A549 (cell line): ENCODE data around the gene CEACAM20. TPM values are rescaled to one million over a fixed set of nuclear protein-coding genes. Genes with fewer than 3 reads are reported as not detected.

Experiments used
- ATAC-seq, 2 experiments: fragments of 200-7000 bp in 1 of 2; fragments of >200 bp in 1 of 2; cut with Nextera tagmentation in 1 of 2; cut with Tn5 transposase in 1 of 2; 3 replicates each; pipeline versions ENCODE4 v1.8.0 to v1.9.1; 2018 to 2020; ENCODE audit warnings: mild to moderate bottlenecking in 1 of 2, moderate library complexity in 1 of 2
- CTCF ChIA-PET: fragments of 300-600 bp; sonication (Branson Sonifier 250); formaldehyde crosslinking; extraction: SDS; loops from one replicate; lab custom pipeline; 2021; ENCODE audit warnings: antibody characterized with exemption, inconsistent platforms; lab: Yijun Ruan, JAX
- POLR2A ChIA-PET: fragments of 350-600 bp; formaldehyde crosslinking; extraction: SDS; loops from one replicate; lab custom pipeline; 2021; ENCODE audit warnings: antibody characterized with exemption, inconsistent platforms; lab: Yijun Ruan, JAX
- DNase-seq, 2 experiments: peaks; one replicate each; pipeline versions ENCODE4 v3.0.0 to v3.0.0-alpha.2; 2011 to 2016; ENCODE audit warnings: low read depth in 1 of 2, low spot score in 1 of 2
- FAIRE-seq: peaks from 2 replicates; lab custom pipeline; 2011; peaks lifted over from hg19 to GRCh38; lab: Jason Lieb, UNC
- H3K27ac ChIP-seq, 2 experiments: fragments of >200 bp; sonication (Bioruptor Twin); formaldehyde crosslinking; 3 replicates each; pipeline ENCODE4 v1.5.1; 2016 to 2017
- H3K4me1 ChIP-seq: fragments of >200 bp; sonication (Bioruptor Twin); formaldehyde crosslinking; 3 replicates; pipeline ENCODE4 v1.6.1; 2016
- H3K4me2 ChIP-seq: fragments of >200 bp; sonication (Bioruptor Twin); formaldehyde crosslinking; 3 replicates; pipeline ENCODE4 v1.6.1; 2016
- H3K4me3 ChIP-seq: fragments of >200 bp; sonication (Bioruptor Twin); formaldehyde crosslinking; 3 replicates; pipeline ENCODE4 v1.5.1; 2016
- H3K9me3 ChIP-seq: fragments of >200 bp; sonication (Bioruptor Twin); formaldehyde crosslinking; 3 replicates; pipeline ENCODE4 v1.6.1; 2016
- BCL3 ChIP-seq: fragments of >200 bp; sonication (Bioruptor Twin); formaldehyde crosslinking; IDR thresholded peaks from 3 replicates; pipeline ENCODE4 v1.6.1; 2016
- BHLHE40 ChIP-seq: IDR thresholded peaks from 2 replicates; pipeline ENCODE4 v1.6.1; 2012; ENCODE audit warnings: low read depth, low read length, inconsistent platforms
- CBX2 ChIP-seq: fragments of 200-600 bp; sonication (generic); IDR thresholded peaks from 2 replicates; pipeline ENCODE4 v1.6.1; 2016; ENCODE audit warnings: low read depth, mild to moderate bottlenecking, borderline replicate concordance
- CHD4 ChIP-seq: fragments of 200-600 bp; sonication (generic); IDR thresholded peaks from 2 replicates; pipeline ENCODE4 v1.6.1; 2016; ENCODE audit warnings: antibody characterized with exemption, mild to moderate bottlenecking, borderline replicate concordance
- EHF ChIP-seq: fragments of 250-450 bp; sonication (Bioruptor Pico); IDR thresholded peaks from 2 replicates; pipeline ENCODE4 v1.5.0; 2020; ENCODE audit warnings: mild to moderate bottlenecking
- EHMT2 ChIP-seq: fragments of 200-600 bp; sonication (generic); IDR thresholded peaks from 2 replicates; pipeline ENCODE4 v1.6.1; 2016; ENCODE audit warnings: antibody characterized with exemption, low read depth, mild to moderate bottlenecking, moderate library complexity
- FOSL2 ChIP-seq, 2 experiments: fragments of 450-650 bp in 1 of 2; fragments of >200 bp in 1 of 2; sonication (Bioruptor Twin) in 1 of 2; formaldehyde crosslinking; IDR thresholded peaks; 2 replicates each; pipeline versions ENCODE4 v1.5.0 to v1.6.1; 2016 to 2020; ENCODE audit warnings: mild to moderate bottlenecking in 1 of 2, moderate library complexity in 1 of 2
- HEYL ChIP-seq: fragments of 250-450 bp; sonication (Bioruptor Pico); IDR thresholded peaks from 2 replicates; pipeline ENCODE4 v1.8.0; 2021; ENCODE audit warnings: mild to moderate bottlenecking, moderate library complexity
- HMGXB4 ChIP-seq: fragments of 250-450 bp; sonication (Bioruptor Pico); IDR thresholded peaks from 2 replicates; pipeline ENCODE4 v1.5.0; 2021; ENCODE audit warnings: mild to moderate bottlenecking, moderate library complexity, borderline replicate concordance
- HOXA7 ChIP-seq: fragments of 250-450 bp; sonication (Bioruptor Pico); IDR thresholded peaks from 2 replicates; pipeline ENCODE4 v1.5.0; 2020; ENCODE audit warnings: mild to moderate bottlenecking, moderate library complexity
- HOXB5 ChIP-seq: fragments of 250-450 bp; sonication (Bioruptor Pico); IDR thresholded peaks from 2 replicates; pipeline ENCODE4 v1.5.0; 2020; ENCODE audit warnings: mild to moderate bottlenecking, moderate library complexity
- JUN ChIP-seq, 2 experiments: fragments of >200 bp; sonication (Bioruptor Twin); formaldehyde crosslinking; IDR thresholded peaks; 2 replicates in 1 of 2; 3 replicates in 1 of 2; pipeline ENCODE4 v1.6.1; 2016 to 2017
- JUNB ChIP-seq: fragments of >200 bp; sonication (Bioruptor Twin); formaldehyde crosslinking; IDR thresholded peaks from 2 replicates; pipeline ENCODE4 v1.6.1; 2016
- KDM1A ChIP-seq: fragments of 200-600 bp; sonication (generic); IDR thresholded peaks from 2 replicates; pipeline ENCODE4 v1.6.1; 2016; ENCODE audit warnings: low read depth, mild to moderate bottlenecking
- KDM5A ChIP-seq: fragments of 200-600 bp; sonication (generic); IDR thresholded peaks from 2 replicates; pipeline ENCODE4 v1.6.1; 2016; ENCODE audit warnings: antibody characterized with exemption, mild to moderate bottlenecking
- MAZ ChIP-seq: fragments of 150-350 bp; IDR thresholded peaks from 2 replicates; pipeline ENCODE4 v1.6.1; 2014; ENCODE audit warnings: antibody characterized with exemption, low read depth, low read length, borderline replicate concordance
- MYC ChIP-seq: IDR thresholded peaks from 2 replicates; pipeline ENCODE4 v1.6.1; 2012; ENCODE audit warnings: mild to moderate bottlenecking, inconsistent platforms, low read length, improper control_type of control experiment, borderline replicate concordance
- POLR2A ChIP-seq: IDR thresholded peaks from 2 replicates; pipeline ENCODE4 v1.6.1; 2012; ENCODE audit warnings: mild to moderate bottlenecking, low read length
- RCOR1 ChIP-seq: fragments of 150-350 bp; IDR thresholded peaks from 2 replicates; pipeline ENCODE4 v1.6.1; 2014; ENCODE audit warnings: antibody characterized with exemption, low read length, low read depth
- REST ChIP-seq: fragments of 200-600 bp; sonication (generic); IDR thresholded peaks from 2 replicates; pipeline ENCODE4 v1.6.1; 2016; ENCODE audit warnings: antibody characterized with exemption, mild to moderate bottlenecking, moderate library complexity
- RFX5 ChIP-seq: fragments of 450-650 bp; IDR thresholded peaks from 2 replicates; pipeline ENCODE4 v1.7.1; 2014; ENCODE audit warnings: antibody characterized with exemption, mild to moderate bottlenecking, moderate library complexity
- RNF2 ChIP-seq: fragments of 200-600 bp; sonication (generic); IDR thresholded peaks from 2 replicates; pipeline ENCODE4 v1.6.1; 2016; ENCODE audit warnings: low read depth, mild to moderate bottlenecking, antibody characterized with exemption, moderate library complexity, borderline replicate concordance
- SREBF2 ChIP-seq: fragments of 450-650 bp; IDR thresholded peaks from 2 replicates; pipeline ENCODE4 v1.6.1; 2014; ENCODE audit warnings: mild to moderate bottlenecking, moderate library complexity
- ZC3H11A ChIP-seq: fragments of 450-650 bp; IDR thresholded peaks from 2 replicates; pipeline ENCODE4 v1.6.1; 2014; ENCODE audit warnings: antibody characterized with exemption, mild to moderate bottlenecking
- WGBS: methylation state at CpG from one replicate; pipeline ENCODE4 v1.1.6; 2017; ENCODE audit errors: missing lambda C conversion rate; 5-methylcytosine and 5-hydroxymethylcytosine counted together
- polyA plus RNA-seq, 4 experiments: library from polyadenylated mRNA; depleted of rRNA in 3 of 4; stranded (reverse); fragments of >200 nt; fragmentation: RNase III in 1 of 4; extraction: RNeasy Plus Mini Kit Qiagen cat#74134 plus additional on column Dnase treatment in 1 of 4; gene quantifications; 2 replicates in 3 of 4; 3 replicates in 1 of 4; pipeline ENCODE4 v1.2.3, GENCODE V29; 2011 to 2017
- TF ChIP-seq, protein P1 (sequence below): IDR thresholded peaks from 2 replicates; pipeline ENCODE4 v1.6.1; 2012

Gene CEACAM20
- polyA plus RNA-seq, 2 of the 4 experiments (the other 2 are of a cell fraction) = 0.08 TPM; not detected in 1

GRCh38 chr19:44542671-44543070, 13.2 kb upstream of the CEACAM20 start:
- H3K27ac ChIP-seq = no peak overlapping the region
- FAIRE-seq (no peak), DNase-seq (no peak), ATAC-seq (0 out of 6 replicates have a peak, but pooled peaks of 1 of the 2 experiments have one; percentile 9)
- TF ChIP-seq CHD4 (no peak), ZC3H11A (no peak), KDM5A (no peak), BCL3 (no peak), REST (no peak), CBX2 (no peak), POLR2A (no peak), HOXA7 (no peak), MAZ (no peak)
- H3K9me3 ChIP-seq = peaks cover 11% of the 10 kb centered on the region; the same call in 1 of the 3 replicates
- CTCF ChIA-PET = interaction anchor here (0.6 kb wide), 1 partner anchor 188 kb away, joined by 3 read pairs; no protein-coding TSS in a partner anchor
- H3K4me3 ChIP-seq = no peak overlapping the region
- H3K4me2 ChIP-seq = no peak overlapping the region
- WGBS = 0% methylated on average over 1 of the region's 1 CpG
- POLR2A ChIA-PET = no interaction called here
- no peaks in the 10 kb centered on the region for H3K4me1 ChIP-seq

DNA sequence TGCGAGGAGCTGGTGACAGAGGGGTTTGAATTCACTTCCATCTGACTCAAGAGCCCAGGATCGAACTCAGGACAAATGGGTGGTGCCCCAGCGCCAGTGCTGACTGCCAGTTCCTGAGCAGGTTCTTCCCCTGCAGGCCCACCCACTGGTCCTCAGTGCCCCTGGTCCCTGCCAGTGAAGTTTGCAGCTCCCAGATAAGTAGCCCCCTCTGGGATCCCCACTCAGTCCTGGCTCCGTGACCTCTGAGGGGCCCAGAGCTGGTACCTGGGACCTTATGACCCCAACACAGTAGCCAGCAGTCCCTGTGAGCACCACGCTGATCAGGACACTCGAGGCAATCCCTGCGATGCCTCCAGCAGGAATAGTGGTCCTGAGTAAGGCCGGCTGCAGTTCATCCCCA, 11.3 kb upstream of the CEACAM20 start:
- DNase-seq (no peak), ATAC-seq (no peak), FAIRE-seq (no peak)
- POLR2A ChIA-PET = no interaction called here
- Histone ChIP-seq H3K4me3 (no peak overlapping the region), H3K4me2 (no peak overlapping the region), H3K9me3 (peaks cover 12% of the 10 kb centered on the region; the same call in 1 of the 3 replicates), H3K27ac (no peak overlapping the region), H3K4me1 (no peaks in the 10 kb centered on the region)
- CTCF ChIA-PET = interaction anchor here (1.0 to 1.8 kb wide), 5 partner anchors 11 to 798 kb away, joined by 3 to 8 read pairs (median 4); partner anchors contain the start of gene CEACAM20
- TF ChIP-seq, protein P1, sequence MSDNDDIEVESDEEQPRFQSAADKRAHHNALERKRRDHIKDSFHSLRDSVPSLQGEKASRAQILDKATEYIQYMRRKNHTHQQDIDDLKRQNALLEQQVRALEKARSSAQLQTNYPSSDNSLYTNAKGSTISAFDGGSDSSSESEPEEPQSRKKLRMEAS = no peak
- TF ChIP-seq EHF (CRISPR knock-in tag) (no peak), BHLHE40 (no peak), ZC3H11A (no peak), HOXB5 (no peak), CHD4 (no peak), HEYL (CRISPR knock-in tag) (no peak), CBX2 (no peak), RFX5 (no peak), MAZ (no peak)
- 23% methylated on average over 8 of the region's 8 CpGs for WGBS

DNA sequence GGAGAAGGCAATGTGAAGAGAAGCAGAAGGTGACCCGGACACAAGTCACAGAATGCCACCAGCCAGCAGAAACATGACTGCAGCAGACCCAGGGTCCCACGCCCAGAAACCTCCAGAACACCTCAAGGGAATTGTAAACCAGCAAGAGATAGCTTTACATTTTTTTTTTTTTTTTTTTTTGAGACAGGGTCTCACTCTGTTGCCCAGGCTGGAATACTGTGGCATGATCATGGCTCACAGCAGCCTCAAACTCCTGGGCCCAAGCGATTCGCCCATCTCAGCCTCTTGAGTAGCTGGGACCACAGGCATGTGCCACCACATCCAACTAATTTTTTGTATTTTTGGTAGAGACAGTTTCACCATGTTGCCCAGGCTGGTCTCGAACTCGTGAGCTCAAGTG, 10.5 kb upstream of the CEACAM20 start:
- WGBS = 28% methylated on average over 6 of the region's 6 CpGs
- H3K4me3 ChIP-seq = no peak overlapping the region
- H3K4me2 ChIP-seq = no peak overlapping the region
- CTCF ChIA-PET = interaction anchor here (0.7 to 1.8 kb wide), 3 partner anchors 10 to 1152 kb away, joined by 5 to 8 read pairs (median 5); partner anchors contain the start of genes CEACAM20 and QPCTL
- H3K4me1 ChIP-seq = no peaks in the 10 kb centered on the region
- no peak for TF ChIP-seq MYC
- TF ChIP-seq, protein P1 = no peak
- TF ChIP-seq RNF2 = no peak
- TF ChIP-seq JUN (IDR thresholded peaks at IDR 0.05) = no peak
- no peak for TF ChIP-seq FOSL2 (IDR thresholded peaks at IDR 0.05)
- TF ChIP-seq FOSL2 (CRISPR knock-in tag; IDR thresholded peaks at IDR 0.05) = no peak
- TF ChIP-seq KDM1A = no peak
- TF ChIP-seq RCOR1 = no peak
- TF ChIP-seq JUNB = no peak
- TF ChIP-seq BCL3 = no peak
- TF ChIP-seq EHMT2 = no peak
- TF ChIP-seq HMGXB4 (CRISPR knock-in tag) = no peak
- no peak for TF ChIP-seq SREBF2
- H3K27ac ChIP-seq = no peak overlapping the region
- ATAC-seq (no peak), FAIRE-seq (no peak), DNase-seq (no peak)
- H3K9me3 ChIP-seq = peaks cover 14% of the 10 kb centered on the region; the same call in 1 of the 3 replicates
- POLR2A ChIA-PET = interaction anchor here (1.1 kb wide), 1 partner anchor 462 kb away, joined by 4 read pairs; no protein-coding TSS in a partner anchor
